ENCODE data around the gene IL18BP.

IL18BP gene

GRCh38 chr11:71997594-71997993 lies 1.1 kb upstream of the IL18BP start:
- no peak for DNase-seq

DNA sequence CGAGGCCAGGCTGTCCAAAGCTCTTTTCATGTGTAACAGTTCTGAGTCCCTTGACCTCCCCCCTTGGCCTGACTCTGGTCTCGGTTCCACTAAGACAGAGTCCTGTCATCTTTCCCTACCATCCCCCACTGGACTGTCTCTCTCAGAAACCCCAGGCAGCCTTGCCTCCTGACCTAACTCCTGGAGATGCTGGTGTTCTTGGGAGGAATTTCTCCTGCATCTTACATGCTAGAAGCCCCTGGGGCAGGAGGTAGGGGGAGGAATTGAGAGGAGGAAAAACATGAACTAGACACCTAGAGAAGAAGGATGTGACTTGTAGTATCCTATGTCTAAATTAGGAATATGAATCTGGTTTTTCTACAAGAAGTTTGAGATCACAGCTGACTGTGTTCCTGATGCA lies 648 bp upstream of the IL18BP start:
- no peak for DNase-seq

DNA sequence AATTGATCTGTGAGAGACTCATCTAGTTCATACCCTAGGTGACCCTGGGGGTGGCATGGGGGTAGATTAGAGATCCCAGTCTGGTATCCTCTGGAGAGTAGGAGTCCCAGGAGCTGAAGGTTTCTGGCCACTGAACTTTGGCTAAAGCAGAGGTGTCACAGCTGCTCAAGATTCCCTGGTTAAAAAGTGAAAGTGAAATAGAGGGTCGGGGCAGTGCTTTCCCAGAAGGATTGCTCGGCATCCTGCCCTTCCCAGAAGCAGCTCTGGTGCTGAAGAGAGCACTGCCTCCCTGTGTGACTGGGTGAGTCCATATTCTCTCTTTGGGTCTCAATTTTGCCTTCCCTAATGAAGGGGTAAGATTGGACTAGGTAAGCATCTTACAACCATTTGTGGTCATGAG lies 653 bp downstream of the IL18BP start:
- no peak for DNase-seq

DNA sequence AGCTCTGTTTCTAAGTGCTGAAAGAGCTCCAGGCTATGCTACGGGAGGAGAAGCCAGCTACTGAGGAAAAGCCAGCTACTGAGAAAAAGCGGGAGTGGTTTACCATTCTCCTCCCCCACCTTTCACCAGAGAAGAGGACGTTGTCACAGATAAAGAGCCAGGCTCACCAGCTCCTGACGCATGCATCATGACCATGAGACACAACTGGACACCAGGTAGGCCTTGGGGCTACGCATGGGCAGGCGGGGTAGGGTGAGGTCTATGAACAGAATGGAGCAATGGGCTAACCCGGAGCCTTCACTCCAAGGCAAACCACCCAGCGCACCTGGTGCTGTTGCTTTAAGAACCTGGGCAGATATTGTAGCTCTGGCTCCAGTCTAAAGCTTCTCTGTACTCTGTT lies 1.1 kb downstream of the IL18BP start:
- no peak for DNase-seq

DNA sequence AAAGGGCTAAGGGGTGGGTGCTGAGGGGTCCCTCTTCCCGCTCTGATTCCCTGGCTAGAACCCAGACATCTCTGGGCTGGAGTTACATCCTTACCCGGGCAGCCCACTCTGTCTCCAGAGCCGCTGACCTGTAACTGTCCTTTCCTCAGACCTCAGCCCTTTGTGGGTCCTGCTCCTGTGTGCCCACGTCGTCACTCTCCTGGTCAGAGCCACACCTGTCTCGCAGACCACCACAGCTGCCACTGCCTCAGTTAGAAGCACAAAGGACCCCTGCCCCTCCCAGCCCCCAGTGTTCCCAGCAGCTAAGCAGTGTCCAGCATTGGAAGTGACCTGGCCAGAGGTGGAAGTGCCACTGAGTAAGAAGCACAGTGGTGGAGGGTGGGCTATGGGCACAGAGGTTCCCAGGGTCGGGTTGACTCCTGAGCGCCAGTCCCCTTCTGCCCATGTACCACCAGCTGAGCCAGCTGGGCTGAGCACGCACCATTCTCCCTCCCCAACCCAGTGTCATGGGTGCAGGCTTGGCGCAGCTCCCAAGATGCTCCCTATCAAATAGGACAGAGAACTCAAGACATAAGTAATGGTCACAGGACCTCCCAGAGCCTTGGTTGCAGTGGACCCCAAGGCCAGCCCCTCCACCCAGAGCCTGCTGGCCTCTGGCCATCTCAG lies 1.6 kb downstream of the IL18BP start:
- no peak for DNase-seq

GRCh38 chr11:72001285-72001684 lies 2.6 kb downstream of the IL18BP start:
- DNase-seq = no peak

GRCh38 chr11:72001834-72002591 lies 3.3 kb downstream of the IL18BP start:
- no peak for DNase-seq

GRCh38 chr11:72002841-72003775 lies 4.4 kb downstream of the IL18BP start:
- no peak for DNase-seq

DNA sequence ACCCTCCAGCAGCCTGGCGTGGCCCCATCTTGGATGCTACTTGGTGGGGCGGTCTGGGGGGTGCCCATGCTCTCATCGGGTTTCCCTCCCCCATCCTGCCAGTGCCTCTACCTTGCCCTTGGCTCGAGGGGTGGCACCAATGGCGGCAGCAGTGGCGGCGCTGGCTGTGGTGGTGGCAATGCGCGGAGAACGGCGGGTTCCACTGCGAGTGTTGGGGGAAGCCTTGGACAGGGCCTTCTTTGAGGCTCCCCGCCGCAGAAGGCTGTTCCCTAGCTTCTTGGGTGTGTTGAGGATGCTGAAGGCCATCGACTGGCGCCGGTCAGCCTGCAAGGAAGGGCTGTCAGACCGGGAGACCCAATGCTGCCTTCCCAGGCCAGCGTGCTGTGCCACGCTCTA lies 5.1 kb downstream of the IL18BP start:
- no peak for DNase-seq

DNA sequence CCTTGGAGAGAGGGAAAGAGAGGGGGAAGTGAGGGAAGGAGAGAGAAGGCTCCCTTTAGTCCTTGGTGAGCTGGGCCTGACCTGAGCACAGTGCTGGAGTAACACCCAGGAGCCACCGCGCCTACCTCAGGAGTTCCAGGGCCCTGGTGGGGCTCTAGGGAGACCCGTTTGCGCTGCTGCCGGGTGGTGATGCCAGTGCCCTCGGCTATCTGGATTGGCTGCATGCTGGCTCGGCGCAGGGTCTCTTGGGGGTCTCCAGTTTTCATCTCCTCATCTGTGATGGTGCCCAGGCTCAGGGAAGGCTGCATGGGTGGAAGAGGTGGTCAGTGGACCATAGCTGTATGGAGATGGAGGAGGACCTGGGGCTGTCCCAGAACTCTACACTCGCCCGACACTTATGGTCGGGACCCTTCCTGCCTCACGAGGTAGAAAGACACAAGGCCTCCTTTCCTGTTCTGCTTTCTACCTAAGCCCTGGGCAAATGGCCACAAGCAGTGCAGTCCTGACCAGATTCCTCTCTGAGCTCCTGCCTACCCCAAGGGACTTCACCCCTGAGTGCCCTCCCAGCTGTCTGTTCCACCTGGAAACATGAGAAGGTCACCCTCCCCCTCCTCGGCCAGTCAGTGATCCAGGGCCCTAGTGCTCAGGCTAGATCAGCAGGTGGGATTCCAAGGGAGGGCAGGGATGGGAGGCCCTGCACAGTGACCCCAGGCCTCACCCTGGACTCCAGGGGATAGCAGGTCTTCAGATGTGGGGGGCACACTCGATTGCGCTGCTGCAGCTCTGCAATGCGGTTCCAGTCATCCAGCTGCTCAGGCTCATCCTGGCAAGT lies 6.0 kb downstream of the IL18BP start:
- DNase-seq = no peak

GRCh38 chr11:72005347-72006260 lies 6.9 kb downstream of the IL18BP start:
- DNase-seq = no peak

DNA sequence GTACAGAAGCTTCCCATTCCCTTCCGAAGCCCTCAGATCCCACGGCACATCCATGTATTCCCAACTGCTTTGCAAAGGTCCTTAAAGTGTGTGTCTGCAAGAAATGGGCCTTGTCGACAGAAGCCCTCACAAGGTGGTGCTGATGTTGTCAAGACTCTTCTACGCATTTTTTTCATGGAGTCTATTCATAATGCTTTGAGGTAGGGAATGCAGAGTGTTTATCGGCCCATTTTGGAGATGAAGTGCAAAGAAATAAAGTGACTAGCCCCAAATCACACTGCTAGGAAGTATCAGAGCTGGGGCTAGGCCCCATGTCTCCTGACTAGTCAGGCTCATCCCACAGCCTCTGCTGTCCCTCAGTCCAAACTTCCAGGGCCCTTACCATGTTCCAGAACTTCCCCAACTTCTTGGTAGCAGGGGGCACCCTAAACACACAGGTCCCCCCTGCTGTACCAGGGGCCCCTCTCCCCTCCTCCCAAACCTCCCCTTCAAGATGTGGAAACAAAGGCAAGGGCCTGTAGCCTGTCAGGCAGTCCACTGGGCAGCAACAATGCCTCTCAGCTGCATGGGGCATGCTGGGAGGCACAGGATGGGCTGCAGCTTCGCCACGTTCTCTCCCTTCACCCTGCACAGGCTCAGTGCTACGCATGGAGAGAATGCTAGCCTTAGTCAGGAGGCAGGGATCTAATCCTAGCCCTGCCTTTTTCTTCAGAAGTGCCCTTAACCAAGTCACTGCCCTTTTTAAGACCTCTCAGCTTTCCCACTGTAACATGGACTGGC lies 7.8 kb downstream of the IL18BP start:
- DNase-seq = no peak

GRCh38 chr11:72007089-72007476 lies 8.4 kb downstream of the IL18BP start:
- no peak for DNase-seq

DNA sequence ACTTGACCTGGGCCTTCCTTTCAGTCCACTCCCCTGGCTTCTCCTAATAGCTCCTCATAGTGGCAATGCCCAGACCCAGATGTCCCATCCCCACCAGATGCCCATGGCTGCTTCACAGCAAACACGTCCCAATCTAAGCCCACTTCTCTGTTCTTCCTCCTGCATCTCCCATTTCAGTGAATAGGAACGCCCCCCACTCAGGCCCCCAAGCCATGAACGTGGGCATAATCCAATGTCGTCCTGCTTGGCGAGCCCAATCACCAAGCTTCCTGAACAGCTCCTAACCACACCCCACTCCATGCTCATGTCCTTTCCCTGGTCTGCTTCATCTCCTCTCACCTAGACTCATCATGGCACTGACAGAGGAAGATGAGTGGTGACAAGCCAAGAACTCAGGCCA lies 8.9 kb downstream of the IL18BP start:
- no peak for DNase-seq

DNA sequence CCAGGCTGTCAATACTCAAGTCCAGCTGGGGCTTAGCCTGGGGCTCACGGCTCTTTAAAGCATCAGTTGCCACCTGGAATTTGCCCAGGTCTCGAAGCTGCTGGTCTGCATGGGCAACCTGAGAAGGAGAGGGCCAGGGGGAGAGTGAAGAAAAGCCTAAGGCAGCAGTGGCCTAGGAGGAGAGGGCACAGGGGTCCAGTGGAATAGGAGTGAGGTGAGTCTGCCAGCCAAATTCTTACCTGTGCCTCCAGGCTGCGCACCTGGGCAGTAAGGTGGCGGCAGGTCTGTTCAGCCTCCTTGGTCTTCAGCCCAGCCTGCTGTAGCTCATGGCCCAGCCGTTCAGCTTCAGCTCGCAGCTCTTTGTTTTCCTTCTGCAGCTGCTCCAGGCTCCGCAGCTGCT lies 10.0 kb downstream of the IL18BP start:
- no peak for DNase-seq

DNA sequence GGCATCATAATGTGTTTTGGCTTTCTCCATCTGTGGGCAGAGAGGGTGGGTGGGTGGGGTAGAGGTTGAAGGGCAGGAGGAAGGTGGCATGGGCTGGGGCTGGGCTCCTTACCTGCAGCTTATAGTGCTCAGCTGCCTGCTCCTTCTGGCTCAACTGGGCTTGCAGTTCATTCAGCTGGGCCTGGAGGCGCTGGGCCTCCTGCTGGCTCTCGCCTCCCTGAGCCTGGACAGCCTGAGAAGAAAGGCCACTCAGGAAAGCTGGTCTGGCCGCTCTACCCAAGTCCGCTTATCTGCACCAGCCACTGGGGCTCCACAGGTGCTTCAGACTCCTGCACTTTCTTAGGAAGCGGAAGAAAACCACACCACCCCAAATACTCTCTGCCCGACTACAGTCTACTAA lies 10.4 kb downstream of the IL18BP start:
- no peak for DNase-seq

GRCh38 chr11:72010529-72011233 lies 12.0 kb downstream of the IL18BP start:
- no peak for DNase-seq

DNA sequence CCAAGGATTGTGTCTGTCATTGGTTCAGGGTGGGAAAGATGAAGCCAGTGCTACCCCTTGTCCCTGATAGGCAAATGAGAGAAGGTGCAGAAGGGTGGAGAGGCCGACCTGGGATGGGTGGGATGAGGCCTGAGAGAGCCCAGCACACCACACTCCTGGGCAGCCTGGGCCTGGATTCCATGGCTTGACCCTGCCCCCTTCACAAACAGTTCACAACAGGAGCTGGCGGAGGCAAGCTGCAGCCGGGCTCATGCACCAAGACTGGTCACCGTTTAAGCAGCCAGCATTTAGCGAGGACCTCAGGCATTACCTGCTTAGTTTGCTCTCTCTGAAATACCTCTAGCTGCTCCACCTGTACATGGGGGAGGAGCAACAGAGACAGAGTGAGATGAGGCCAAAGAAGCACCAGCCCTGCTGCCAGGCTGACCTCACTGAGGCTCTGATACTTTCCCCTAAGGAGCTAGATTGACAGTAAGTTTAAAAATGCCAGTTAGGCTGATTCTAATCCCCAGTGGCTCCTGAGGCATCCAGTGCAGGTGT lies 13.5 kb downstream of the IL18BP start:
- DNase-seq = no peak

DNA sequence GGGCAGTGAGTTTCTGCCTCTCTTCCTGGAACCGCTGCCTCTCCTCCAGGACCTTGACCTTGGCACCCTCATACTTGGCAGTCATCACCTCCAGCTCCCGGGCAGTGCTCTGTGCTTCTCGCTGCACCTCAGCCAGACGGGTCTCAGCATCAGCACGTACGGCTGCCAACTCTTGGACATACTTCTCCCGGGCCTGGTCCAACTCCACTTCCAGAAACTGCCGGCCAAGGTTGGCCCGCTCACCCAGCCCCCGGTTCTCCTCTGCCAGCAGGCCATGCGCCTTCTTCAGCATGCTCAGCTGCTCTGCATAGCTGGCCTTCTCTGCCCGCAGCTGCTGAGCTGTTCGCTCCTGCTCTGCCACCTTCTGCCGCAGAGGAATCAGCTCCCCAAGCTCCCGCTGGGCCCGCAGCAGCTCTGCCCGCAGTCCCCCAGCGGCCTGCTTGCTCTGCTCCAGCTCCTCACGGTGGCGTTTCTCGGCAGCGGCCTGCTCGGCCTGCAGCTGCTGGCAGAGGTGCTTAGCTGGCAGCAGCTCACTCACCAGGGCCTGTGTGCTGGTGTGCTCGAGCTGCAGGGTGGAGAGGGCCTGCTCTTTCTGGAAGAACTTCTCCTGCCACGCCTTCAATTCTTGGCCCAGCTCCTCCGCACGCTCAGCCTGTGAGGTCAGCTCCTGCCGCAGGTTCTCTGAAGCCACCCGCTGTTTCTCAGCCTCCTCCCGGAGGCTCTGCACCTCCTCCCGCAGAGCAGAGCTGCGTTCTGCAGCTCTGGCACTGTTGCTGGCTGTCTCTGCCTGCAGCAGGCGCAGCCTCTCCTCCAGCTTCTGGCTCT lies 14.4 kb downstream of the IL18BP start:
- no peak for DNase-seq

All from CD4-positive, alpha-beta T cell treated with Interleukin-12 subunit alpha and Interleukin-12 subunit beta, for 1 hour (primary cell).